ENCODE results near the gene TMEM45B.
"Not testable (repeated sequence)": the region's sequence is repeated elsewhere in the genome, so short reads cannot be mapped to it uniquely, and the experiment has no call there.

DNA sequence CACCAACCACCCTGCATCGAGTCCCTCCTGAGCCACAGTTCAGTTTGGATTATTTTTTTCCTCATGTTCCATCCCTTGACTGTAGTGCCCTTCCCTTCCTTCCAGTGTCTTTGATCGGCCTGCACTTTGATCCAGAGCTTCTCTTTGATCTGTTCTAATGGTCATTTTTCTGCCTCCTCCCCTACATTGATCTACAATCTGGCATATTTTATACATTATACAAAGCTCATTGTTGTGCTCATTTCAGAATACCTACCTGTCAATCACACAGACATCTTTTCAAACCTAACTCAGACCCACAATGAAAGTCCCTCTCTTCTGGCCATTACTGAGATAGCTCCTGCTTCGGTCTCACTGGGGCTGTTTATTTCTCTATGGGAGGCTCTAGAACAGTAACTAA lies 8.2 kb downstream of the TMEM45B start:
- TF ChIP-seq, protein P1, sequence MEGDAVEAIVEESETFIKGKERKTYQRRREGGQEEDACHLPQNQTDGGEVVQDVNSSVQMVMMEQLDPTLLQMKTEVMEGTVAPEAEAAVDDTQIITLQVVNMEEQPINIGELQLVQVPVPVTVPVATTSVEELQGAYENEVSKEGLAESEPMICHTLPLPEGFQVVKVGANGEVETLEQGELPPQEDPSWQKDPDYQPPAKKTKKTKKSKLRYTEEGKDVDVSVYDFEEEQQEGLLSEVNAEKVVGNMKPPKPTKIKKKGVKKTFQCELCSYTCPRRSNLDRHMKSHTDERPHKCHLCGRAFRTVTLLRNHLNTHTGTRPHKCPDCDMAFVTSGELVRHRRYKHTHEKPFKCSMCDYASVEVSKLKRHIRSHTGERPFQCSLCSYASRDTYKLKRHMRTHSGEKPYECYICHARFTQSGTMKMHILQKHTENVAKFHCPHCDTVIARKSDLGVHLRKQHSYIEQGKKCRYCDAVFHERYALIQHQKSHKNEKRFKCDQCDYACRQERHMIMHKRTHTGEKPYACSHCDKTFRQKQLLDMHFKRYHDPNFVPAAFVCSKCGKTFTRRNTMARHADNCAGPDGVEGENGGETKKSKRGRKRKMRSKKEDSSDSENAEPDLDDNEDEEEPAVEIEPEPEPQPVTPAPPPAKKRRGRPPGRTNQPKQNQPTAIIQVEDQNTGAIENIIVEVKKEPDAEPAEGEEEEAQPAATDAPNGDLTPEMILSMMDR (IDR thresholded peaks at IDR 0.05; ENCODE audit: low read depth, low read length) = not testable (repeated sequence)
- not testable (repeated sequence) for TF ChIP-seq EZH2phosphoT487 (IDR thresholded peaks at IDR 0.05; ENCODE audit: low read depth)

All from OCI-LY3 (cell line).